Myocyte (in vitro differentiated cells): ENCODE measurements around the gene MYO1B. TPM values are rescaled to one million over a fixed set of nuclear protein-coding genes. Genes with fewer than 3 reads are reported as not detected.

Experiments
- DNase-seq: peaks from one replicate; pipeline ENCODE4 v3.0.0-alpha.2; 2012; ENCODE audit warnings: low read depth
- total RNA-seq: library from RNA; depleted of rRNA; stranded (reverse); fragments of >200 nt; gene quantifications from 2 replicates; pipeline ENCODE4 v1.2.3, GENCODE V29; 2014

The MYO1B gene
- total RNA-seq, 1 donor from 2014 or later, result 125 TPM

- DNase-seq, result peak; percentile 35
Observed at GRCh38 chr2:191319186-191319585, 74.0 kb downstream of the MYO1B start.

- DNase-seq, result no peak
Observed at GRCh38 chr2:191320881-191321280, 75.7 kb downstream of the MYO1B start.

GRCh38 chr2:191321861-191322662, 76.9 kb downstream of the MYO1B start:
- DNase-seq, result peak; percentile 23

GRCh38 chr2:191322828-191323506, 77.8 kb downstream of the MYO1B start:
- no peak for DNase-seq

GRCh38 chr2:191325651-191326365, 80.6 kb downstream of the MYO1B start:
- peak; percentile 50 for DNase-seq

GRCh38 chr2:191327484-191327883, 82.3 kb downstream of the MYO1B start:
- DNase-seq, result no peak

GRCh38 chr2:191328150-191328809, 83.1 kb downstream of the MYO1B start:
- no peak for DNase-seq

GRCh38 chr2:191329841-191330240, 84.6 kb downstream of the MYO1B start:
- DNase-seq, result no peak

GRCh38 chr2:191333911-191334357, 88.7 kb downstream of the MYO1B start:
- peak; percentile 77 for DNase-seq

- DNase-seq, result no peak
Observed at GRCh38 chr2:191335875-191336464, 90.8 kb downstream of the MYO1B start.

GRCh38 chr2:191341436-191341835, 96.2 kb downstream of the MYO1B start:
- no peak for DNase-seq

- no peak for DNase-seq
Observed at GRCh38 chr2:191343796-191344338, 98.7 kb downstream of the MYO1B start.

- DNase-seq, result no peak
Observed at GRCh38 chr2:191345788-191346187, 100.6 kb downstream of the MYO1B start.

- no peak for DNase-seq
Observed at GRCh38 chr2:191347154-191347553, 102.0 kb downstream of the MYO1B start.

GRCh38 chr2:191347881-191348280, 102.7 kb downstream of the MYO1B start:
- peak; percentile 91 for DNase-seq

- DNase-seq, result no peak
Observed at GRCh38 chr2:191349990-191350389, 104.8 kb downstream of the MYO1B start.

- peak; percentile 52 for DNase-seq
Observed at GRCh38 chr2:191350826-191351225, 105.6 kb downstream of the MYO1B start.

GRCh38 chr2:191351298-191351697, 106.1 kb downstream of the MYO1B start:
- DNase-seq, result no peak

GRCh38 chr2:191351921-191352320, 106.7 kb downstream of the MYO1B start:
- DNase-seq, result no peak

GRCh38 chr2:191352536-191352935, 107.3 kb downstream of the MYO1B start:
- peak; percentile 71 for DNase-seq
